ENCODE results near the gene DSG3. TPM values are rescaled to one million over a fixed set of nuclear protein-coding genes. Genes with fewer than 3 reads are reported as not detected.

DSG3 gene
- total and polyA plus RNA-seq, 10 of the 15 experiments (the other 5 are each of a cell fraction or from before 2014, with no cell fraction given), result 0.01 to 0.36 (median 0.30) TPM

DNA sequence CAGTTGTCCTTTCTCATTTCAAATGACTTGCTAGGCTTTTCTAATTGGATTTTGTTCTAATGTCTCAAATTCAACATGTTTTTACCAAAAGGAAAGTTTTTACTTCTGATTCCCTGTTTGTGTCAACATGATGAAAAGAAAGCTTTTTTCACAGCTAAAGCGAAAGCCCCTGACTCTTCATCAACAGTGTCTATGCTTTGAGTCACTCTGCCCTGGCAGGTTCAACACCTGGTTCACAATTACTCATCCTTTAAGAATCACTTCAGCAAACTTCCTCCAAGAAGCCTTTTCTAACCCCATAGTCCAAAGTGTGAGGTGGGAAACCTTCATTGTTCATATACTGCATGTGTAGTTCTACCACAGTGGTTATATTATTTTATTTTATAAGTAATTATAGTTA is 42.8 kb downstream of the DSG3 start (continued):
- TF ChIP-seq, protein P1, sequence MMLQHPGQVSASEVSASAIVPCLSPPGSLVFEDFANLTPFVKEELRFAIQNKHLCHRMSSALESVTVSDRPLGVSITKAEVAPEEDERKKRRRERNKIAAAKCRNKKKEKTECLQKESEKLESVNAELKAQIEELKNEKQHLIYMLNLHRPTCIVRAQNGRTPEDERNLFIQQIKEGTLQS (IDR thresholded peaks at IDR 0.05; ENCODE audit: borderline replicate concordance, extremely low read depth, low read depth, low read length), result no peak
- no peak for TF ChIP-seq POLR2A (IDR thresholded peaks at IDR 0.05; ENCODE audit: low read depth, low read length)
- no peak for TF ChIP-seq FOXK2 (IDR thresholded peaks at IDR 0.05)
- TF ChIP-seq GATAD2B (conservative IDR thresholded peaks at IDR 0.05; ENCODE audit: low read depth), result no peak
- TF ChIP-seq, protein P2, sequence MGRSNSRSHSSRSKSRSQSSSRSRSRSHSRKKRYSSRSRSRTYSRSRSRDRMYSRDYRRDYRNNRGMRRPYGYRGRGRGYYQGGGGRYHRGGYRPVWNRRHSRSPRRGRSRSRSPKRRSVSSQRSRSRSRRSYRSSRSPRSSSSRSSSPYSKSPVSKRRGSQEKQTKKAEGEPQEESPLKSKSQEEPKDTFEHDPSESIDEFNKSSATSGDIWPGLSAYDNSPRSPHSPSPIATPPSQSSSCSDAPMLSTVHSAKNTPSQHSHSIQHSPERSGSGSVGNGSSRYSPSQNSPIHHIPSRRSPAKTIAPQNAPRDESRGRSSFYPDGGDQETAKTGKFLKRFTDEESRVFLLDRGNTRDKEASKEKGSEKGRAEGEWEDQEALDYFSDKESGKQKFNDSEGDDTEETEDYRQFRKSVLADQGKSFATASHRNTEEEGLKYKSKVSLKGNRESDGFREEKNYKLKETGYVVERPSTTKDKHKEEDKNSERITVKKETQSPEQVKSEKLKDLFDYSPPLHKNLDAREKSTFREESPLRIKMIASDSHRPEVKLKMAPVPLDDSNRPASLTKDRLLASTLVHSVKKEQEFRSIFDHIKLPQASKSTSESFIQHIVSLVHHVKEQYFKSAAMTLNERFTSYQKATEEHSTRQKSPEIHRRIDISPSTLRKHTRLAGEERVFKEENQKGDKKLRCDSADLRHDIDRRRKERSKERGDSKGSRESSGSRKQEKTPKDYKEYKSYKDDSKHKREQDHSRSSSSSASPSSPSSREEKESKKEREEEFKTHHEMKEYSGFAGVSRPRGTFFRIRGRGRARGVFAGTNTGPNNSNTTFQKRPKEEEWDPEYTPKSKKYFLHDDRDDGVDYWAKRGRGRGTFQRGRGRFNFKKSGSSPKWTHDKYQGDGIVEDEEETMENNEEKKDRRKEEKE (IDR thresholded peaks at IDR 0.05), result no peak
- TF ChIP-seq ZNF217 (IDR thresholded peaks at IDR 0.05), result no peak
- no peak for TF ChIP-seq ZNF384 (IDR thresholded peaks at IDR 0.05; ENCODE audit: borderline replicate concordance, low read depth, low read length)
- TF ChIP-seq, protein P3, sequence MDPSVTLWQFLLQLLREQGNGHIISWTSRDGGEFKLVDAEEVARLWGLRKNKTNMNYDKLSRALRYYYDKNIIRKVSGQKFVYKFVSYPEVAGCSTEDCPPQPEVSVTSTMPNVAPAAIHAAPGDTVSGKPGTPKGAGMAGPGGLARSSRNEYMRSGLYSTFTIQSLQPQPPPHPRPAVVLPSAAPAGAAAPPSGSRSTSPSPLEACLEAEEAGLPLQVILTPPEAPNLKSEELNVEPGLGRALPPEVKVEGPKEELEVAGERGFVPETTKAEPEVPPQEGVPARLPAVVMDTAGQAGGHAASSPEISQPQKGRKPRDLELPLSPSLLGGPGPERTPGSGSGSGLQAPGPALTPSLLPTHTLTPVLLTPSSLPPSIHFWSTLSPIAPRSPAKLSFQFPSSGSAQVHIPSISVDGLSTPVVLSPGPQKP (IDR thresholded peaks at IDR 0.05; ENCODE audit: low read depth, low read length), result no peak
- TF ChIP-seq ZNF274 (IDR thresholded peaks at IDR 0.05; ENCODE audit: insufficient read depth, insufficient read length), result no peak
- TF ChIP-seq, protein P4, sequence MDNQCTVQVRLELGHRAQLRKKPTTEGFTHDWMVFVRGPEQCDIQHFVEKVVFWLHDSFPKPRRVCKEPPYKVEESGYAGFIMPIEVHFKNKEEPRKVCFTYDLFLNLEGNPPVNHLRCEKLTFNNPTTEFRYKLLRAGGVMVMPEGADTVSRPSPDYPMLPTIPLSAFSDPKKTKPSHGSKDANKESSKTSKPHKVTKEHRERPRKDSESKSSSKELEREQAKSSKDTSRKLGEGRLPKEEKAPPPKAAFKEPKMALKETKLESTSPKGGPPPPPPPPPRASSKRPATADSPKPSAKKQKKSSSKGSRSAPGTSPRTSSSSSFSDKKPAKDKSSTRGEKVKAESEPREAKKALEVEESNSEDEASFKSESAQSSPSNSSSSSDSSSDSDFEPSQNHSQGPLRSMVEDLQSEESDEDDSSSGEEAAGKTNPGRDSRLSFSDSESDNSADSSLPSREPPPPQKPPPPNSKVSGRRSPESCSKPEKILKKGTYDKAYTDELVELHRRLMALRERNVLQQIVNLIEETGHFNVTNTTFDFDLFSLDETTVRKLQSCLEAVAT (IDR thresholded peaks at IDR 0.05), result peak; percentile 21; the same call in 1 of the 2 replicates
- TF ChIP-seq, protein P5, sequence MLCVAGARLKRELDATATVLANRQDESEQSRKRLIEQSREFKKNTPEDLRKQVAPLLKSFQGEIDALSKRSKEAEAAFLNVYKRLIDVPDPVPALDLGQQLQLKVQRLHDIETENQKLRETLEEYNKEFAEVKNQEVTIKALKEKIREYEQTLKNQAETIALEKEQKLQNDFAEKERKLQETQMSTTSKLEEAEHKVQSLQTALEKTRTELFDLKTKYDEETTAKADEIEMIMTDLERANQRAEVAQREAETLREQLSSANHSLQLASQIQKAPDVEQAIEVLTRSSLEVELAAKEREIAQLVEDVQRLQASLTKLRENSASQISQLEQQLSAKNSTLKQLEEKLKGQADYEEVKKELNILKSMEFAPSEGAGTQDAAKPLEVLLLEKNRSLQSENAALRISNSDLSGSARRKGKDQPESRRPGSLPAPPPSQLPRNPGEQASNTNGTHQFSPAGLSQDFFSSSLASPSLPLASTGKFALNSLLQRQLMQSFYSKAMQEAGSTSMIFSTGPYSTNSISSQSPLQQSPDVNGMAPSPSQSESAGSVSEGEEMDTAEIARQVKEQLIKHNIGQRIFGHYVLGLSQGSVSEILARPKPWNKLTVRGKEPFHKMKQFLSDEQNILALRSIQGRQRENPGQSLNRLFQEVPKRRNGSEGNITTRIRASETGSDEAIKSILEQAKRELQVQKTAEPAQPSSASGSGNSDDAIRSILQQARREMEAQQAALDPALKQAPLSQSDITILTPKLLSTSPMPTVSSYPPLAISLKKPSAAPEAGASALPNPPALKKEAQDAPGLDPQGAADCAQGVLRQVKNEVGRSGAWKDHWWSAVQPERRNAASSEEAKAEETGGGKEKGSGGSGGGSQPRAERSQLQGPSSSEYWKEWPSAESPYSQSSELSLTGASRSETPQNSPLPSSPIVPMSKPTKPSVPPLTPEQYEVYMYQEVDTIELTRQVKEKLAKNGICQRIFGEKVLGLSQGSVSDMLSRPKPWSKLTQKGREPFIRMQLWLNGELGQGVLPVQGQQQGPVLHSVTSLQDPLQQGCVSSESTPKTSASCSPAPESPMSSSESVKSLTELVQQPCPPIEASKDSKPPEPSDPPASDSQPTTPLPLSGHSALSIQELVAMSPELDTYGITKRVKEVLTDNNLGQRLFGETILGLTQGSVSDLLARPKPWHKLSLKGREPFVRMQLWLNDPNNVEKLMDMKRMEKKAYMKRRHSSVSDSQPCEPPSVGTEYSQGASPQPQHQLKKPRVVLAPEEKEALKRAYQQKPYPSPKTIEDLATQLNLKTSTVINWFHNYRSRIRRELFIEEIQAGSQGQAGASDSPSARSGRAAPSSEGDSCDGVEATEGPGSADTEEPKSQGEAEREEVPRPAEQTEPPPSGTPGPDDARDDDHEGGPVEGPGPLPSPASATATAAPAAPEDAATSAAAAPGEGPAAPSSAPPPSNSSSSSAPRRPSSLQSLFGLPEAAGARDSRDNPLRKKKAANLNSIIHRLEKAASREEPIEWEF (IDR thresholded peaks at IDR 0.05; ENCODE audit: insufficient replicate concordance, low read depth, low read length), result no peak
- TF ChIP-seq ATF7 (IDR thresholded peaks at IDR 0.05; ENCODE audit: low read depth), result peak; percentile 76
- no peak for TF ChIP-seq CBX3 (IDR thresholded peaks at IDR 0.05; ENCODE audit: borderline replicate concordance, low read depth)
- TF ChIP-seq, protein P6, sequence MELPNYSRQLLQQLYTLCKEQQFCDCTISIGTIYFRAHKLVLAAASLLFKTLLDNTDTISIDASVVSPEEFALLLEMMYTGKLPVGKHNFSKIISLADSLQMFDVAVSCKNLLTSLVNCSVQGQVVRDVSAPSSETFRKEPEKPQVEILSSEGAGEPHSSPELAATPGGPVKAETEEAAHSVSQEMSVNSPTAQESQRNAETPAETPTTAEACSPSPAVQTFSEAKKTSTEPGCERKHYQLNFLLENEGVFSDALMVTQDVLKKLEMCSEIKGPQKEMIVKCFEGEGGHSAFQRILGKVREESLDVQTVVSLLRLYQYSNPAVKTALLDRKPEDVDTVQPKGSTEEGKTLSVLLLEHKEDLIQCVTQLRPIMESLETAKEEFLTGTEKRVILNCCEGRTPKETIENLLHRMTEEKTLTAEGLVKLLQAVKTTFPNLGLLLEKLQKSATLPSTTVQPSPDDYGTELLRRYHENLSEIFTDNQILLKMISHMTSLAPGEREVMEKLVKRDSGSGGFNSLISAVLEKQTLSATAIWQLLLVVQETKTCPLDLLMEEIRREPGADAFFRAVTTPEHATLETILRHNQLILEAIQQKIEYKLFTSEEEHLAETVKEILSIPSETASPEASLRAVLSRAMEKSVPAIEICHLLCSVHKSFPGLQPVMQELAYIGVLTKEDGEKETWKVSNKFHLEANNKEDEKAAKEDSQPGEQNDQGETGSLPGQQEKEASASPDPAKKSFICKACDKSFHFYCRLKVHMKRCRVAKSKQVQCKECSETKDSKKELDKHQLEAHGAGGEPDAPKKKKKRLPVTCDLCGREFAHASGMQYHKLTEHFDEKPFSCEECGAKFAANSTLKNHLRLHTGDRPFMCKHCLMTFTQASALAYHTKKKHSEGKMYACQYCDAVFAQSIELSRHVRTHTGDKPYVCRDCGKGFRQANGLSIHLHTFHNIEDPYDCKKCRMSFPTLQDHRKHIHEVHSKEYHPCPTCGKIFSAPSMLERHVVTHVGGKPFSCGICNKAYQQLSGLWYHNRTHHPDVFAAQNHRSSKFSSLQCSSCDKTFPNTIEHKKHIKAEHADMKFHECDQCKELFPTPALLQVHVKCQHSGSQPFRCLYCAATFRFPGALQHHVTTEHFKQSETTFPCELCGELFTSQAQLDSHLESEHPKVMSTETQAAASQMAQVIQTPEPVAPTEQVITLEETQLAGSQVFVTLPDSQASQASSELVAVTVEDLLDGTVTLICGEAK (IDR thresholded peaks at IDR 0.05; ENCODE audit: borderline replicate concordance), result no peak
- no peak for TF ChIP-seq EZH2 (IDR thresholded peaks at IDR 0.05; ENCODE audit: borderline replicate concordance, control insufficient read depth, low read depth, low read length)

All from GM12878 (cell line).